CD4-positive, alpha-beta T cell treated with Interleukin-17A for 1 hour (primary cell): ENCODE data around the gene SH3RF3.
"Not testable (repeated sequence)": the region's sequence is repeated elsewhere in the genome, so short reads cannot be mapped to it uniquely, and the experiment has no call there.

Experiments
- DNase-seq: peaks from one replicate; pipeline ENCODE4 v3.0.0-alpha.2; 2020

Gene SH3RF3

DNA sequence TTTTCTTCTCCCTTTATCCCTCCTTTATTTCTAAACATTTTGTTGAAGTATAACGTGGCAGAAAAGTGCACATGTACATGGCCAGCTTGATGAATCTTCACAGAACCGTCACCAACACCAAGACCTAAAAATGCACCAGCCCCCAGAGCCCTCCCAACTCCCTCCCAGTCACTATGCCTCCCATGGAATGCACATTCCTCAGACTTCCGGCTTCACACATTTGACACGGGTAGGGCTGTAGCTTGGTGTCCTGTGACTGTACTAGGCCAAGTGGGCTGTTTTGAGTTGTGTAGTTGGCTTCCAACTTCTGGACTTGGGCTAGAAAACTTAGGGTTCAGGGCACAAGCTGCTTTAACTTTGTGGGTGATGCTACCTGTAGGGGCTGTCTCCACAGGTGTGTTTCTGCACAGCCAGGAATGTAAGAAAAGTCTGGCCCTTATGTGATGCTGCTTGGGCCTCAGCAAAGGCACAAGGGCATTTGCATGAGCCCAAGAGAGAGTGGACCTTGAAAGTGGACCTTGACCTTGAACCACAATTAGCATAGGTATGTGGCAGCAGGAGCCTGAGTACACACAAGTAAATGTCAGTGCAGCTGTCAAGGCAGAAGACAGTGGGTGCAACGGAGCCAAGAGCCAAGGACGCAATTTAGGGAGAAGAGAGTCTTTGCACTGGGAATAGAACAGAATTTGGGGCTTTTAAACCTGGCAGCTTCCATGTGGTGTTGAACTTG, 406.4 kb downstream of the SH3RF3 start:
- no peak for DNase-seq

DNA sequence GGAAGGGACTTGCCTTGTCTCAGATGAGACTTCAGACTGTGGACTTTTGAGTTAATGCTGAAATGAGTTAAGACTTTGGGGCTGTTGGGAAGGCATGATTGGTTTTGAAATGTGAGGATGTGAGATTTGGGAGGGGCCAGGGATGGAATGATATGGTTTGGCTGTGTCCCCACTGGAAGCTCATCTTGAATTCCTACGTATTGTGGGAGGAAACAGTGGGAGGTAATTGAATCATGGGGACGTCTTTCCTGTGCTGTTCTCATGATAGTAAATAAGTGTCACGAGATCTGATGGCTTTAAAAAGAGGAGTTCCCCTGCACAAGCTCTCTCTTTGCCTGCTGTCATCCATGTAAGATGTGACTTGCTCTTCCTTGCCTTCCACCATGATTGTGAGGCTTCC, 407.6 kb downstream of the SH3RF3 start:
- not testable (repeated sequence) for DNase-seq

- no peak for DNase-seq
Measured at GRCh38 chr2:109537565-109538222, 408.7 kb downstream of the SH3RF3 start.

DNA sequence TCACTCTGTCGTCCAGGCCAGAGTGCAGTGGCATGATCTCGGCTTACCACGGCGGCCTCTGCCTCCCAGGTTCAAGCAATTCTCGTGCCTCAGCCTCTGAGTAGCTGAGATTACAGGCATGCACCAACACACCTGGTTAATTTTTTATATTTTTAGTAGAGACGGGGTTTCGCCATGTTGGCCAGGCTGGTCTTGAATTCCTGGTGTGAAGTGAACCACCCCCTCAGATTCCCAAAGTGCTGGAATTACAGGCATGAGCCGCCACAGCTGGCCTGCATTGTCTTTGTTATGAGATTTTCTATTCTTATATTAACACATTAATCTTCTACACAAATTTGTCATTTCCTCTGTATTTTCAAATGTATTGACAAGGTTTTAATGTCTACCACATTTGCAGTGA, 409.5 kb downstream of the SH3RF3 start:
- no peak for DNase-seq

DNA sequence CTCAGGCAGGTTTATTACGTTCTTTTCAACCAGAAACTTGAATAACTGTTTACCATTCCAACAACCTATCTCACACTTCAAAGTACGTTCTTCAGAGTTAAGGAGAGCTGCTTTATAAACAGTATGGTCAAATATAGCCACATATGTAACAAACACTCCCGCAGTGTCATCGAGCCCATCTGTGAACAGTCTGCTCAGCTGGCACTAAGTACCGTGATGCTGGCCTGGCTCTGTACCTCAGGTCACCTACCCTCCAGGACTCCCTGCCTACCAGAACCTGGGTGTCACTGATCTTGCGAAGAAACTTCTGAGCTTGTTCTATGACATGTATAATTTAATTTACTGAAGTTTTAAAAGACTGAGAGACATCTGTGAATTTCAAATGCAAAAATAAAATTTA, 413.4 kb downstream of the SH3RF3 start:
- DNase-seq: no peak

DNA sequence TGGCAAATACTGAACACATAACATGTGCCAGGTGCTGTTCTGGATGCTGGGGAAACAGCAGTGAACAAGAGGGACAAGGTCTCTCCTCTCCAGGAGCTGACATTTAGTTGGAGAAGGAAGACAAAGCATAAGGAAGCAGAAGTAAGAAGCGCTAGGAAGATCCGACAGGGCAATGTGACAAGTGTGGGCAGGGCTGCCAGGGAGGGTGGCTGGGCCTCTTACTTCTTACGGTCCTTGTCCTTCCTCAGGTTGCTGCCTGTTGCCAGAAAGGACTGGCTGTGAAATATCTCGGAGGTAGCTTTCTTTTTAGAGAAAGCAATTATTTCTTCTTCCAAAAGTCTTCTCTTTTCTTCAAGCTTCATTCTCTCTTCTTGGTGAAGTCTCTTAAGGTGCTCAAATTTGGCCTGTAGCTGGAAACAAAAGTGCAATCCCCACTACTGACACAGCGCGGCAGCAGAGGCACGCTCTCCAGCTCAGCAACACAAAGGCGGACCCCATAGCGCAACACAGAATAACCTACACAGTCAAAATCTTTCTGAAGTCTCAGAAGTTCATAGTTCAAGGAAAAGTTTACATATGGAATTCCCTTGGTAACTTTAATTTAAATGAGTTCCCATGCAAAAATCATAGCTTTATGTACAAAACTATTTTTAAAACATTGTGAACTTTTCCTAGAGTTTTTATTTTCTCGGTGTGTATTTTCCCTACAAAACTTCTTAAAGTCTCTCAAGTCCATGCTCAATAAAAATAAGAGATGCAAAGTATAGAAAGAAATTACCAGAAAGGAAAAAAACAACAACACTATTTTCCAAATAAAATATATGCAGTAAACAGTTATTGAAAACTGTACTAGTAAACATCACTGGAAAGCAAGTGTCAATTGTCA, 417.1 kb downstream of the SH3RF3 start:
- DNase-seq: peak; percentile 48

DNA sequence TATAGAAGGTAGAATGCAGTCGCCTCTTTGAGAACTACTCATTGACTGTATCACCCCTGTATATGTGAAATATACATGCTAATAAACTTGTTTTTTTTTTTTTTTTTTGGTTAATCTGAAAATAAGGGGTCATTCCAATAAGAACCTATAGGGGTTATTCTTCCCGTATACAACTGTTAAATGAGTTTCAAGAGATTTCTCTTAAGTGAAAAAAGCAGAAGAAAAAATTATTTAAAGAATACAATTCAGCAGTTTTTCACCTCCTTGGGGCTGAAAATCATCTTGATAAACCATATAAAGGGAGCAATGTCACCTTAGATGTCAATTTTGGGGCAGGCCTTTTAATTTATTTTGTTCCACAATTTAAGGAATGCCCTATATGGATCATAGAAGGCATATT, 418.3 kb downstream of the SH3RF3 start:
- no peak for DNase-seq

DNA sequence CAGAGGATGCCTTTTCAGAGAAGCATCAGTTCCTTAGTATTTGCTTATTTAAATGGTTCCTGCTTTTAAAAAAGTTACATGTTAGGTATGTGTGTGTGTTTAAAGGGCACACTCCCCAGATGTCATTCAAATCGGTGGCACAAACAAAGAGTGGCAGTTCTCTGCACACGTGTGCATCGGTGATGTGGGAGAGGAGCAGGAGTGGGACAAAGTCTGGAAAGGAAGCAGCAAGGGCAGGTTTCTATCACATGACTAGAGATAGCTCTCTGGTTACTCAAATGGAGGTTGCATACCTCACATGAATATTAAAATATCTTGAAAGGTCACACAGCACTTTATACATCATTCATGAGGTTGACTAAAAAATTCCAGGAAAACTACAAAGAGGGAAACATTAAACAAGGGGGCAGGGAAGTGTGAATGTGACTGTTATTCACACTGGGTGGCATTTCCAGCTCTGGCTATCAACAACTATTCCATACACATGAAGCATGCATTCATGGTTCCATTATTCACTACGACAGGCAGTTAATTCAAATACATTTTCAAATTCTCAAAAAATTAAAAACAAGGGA, 420.1 kb downstream of the SH3RF3 start:
- DNase-seq: no peak
